Endothelial cell of umbilical vein (primary cell): ENCODE data around the gene NAGPA. TPM values are rescaled to one million over a fixed set of nuclear protein-coding genes. Genes with fewer than 3 reads are reported as not detected.

Experiments
- BruUV-seq: library from RNA; stranded (reverse); fragments of 400-500 nt; replicated peaks from 2 replicates; lab custom pipeline; 2021; lab: Mats Ljungman, UMichigan
- CTCF ChIA-PET: fragments of 300-600, 350-600 bp; sonication (Branson Sonifier 250); formaldehyde crosslinking; loops from one replicate; lab custom pipeline; 2021; ENCODE audit warnings: antibody characterized with exemption, inconsistent platforms; lab: Charles Lee
- POLR2A ChIA-PET: fragments of 300-600, 350-600 bp; sonication (Branson Sonifier 250); formaldehyde crosslinking; loops from one replicate; lab custom pipeline; 2021; ENCODE audit warnings: antibody characterized with exemption, inconsistent platforms; lab: Charles Lee
- DNase-seq: peaks from one replicate; pipeline ENCODE4 v3.0.0-alpha.2; 2011; ENCODE audit warnings: low read depth, low spot score
- FAIRE-seq: peaks from 2 replicates; lab custom pipeline; 2011; peaks lifted over from hg19 to GRCh38; lab: Jason Lieb, UNC
- H2AFZ ChIP-seq: 2 replicates; pipeline ENCODE4 v1.6.0; 2012; ENCODE audit warnings: low read depth, low read length, control low read depth, inconsistent platforms
- H3K27ac ChIP-seq: 2 replicates; pipeline ENCODE4 v1.5.1; 2011; ENCODE audit warnings: low read depth, mild to moderate bottlenecking, control low read depth, low read length, moderate library complexity; ENCODE audit not compliant: insufficient read depth
- H3K27me3 ChIP-seq, 2 experiments: 2 replicates each; pipeline versions ENCODE4 v1.6.0 to v1.6.1; 2011; ENCODE audit warnings: low read length in 2 of 2, mixed read lengths in 1 of 2; ENCODE audit not compliant: control insufficient read depth in 2 of 2, insufficient read depth in 2 of 2
- H3K36me3 ChIP-seq, 2 experiments: 2 replicates in 1 of 2; 3 replicates in 1 of 2; pipeline ENCODE4 v1.5.1; 2011; ENCODE audit warnings: low read length in 2 of 2, mild to moderate bottlenecking in 1 of 2, moderate library complexity in 1 of 2; ENCODE audit not compliant: control insufficient read depth in 2 of 2, insufficient read depth in 2 of 2; ENCODE audit errors: extremely low read depth in 1 of 2
- H3K4me1 ChIP-seq: 3 replicates; pipeline ENCODE4 v1.5.1; 2011; ENCODE audit warnings: mild to moderate bottlenecking, low read length; ENCODE audit not compliant: control insufficient read depth, insufficient read depth; ENCODE audit errors: extremely low read depth
- H3K4me2 ChIP-seq: 2 replicates; pipeline ENCODE4 v1.6.1; 2011; ENCODE audit warnings: low read length, control low read depth, mixed read lengths; ENCODE audit not compliant: insufficient read depth
- H3K4me3 ChIP-seq, 3 experiments: fragments of 200-600 bp in 1 of 3; sonication (generic), shearing (Covaris generic) in 1 of 3; replicated peaks in 1 of 3; 2 replicates each; pipeline ENCODE4 v1.5.1; 2011 to 2016; ENCODE audit warnings: control low read depth in 3 of 3, low read length in 3 of 3, mild to moderate bottlenecking in 2 of 3, inconsistent platforms in 1 of 3, low read depth in 1 of 3, moderate library complexity in 1 of 3; ENCODE audit not compliant: insufficient read depth in 1 of 3
- H3K79me2 ChIP-seq: 2 replicates; pipeline ENCODE4 v1.6.0; 2012; ENCODE audit warnings: low read length, inconsistent platforms; ENCODE audit not compliant: control insufficient read depth, insufficient read depth
- H3K9ac ChIP-seq: replicated peaks from 2 replicates; pipeline ENCODE3; 2011; ENCODE audit warnings: low read length, control low read depth; ENCODE audit not compliant: insufficient read depth; ENCODE audit errors: extremely low read depth
- H3K9me1 ChIP-seq: replicated peaks from 3 replicates; pipeline ENCODE4 v1.6.0; 2011; ENCODE audit warnings: mild to moderate bottlenecking, low read length; ENCODE audit not compliant: control insufficient read depth, insufficient read depth; ENCODE audit errors: extremely low read depth
- H3K9me3 ChIP-seq: replicated peaks from 2 replicates; pipeline ENCODE4 v1.5.1; 2012; ENCODE audit warnings: low read length, inconsistent platforms; ENCODE audit not compliant: control insufficient read depth, insufficient read depth
- H4K20me1 ChIP-seq: replicated peaks from 2 replicates; pipeline ENCODE3; 2011; ENCODE audit warnings: mild to moderate bottlenecking, low read length; ENCODE audit not compliant: control insufficient read depth, insufficient read depth; ENCODE audit errors: extremely low read depth
- CTCF ChIP-seq, 2 donors: IDR thresholded peaks; 1 replicate in 1 of 2; 2 replicates in 1 of 2; pipeline ENCODE4 v1.5.1; 2011; ENCODE audit warnings: low read length in 2 of 2, mild to moderate bottlenecking in 2 of 2, moderate library complexity in 2 of 2, control low read depth in 1 of 2, inconsistent platforms in 1 of 2, low read depth in 1 of 2; ENCODE audit not compliant: insufficient read depth in 1 of 2; ENCODE audit errors: extremely low read depth in 1 of 2
- EZH2 ChIP-seq: IDR thresholded peaks from 2 replicates; pipeline ENCODE4 v1.6.1; 2012; ENCODE audit warnings: borderline replicate concordance, low read depth, mild to moderate bottlenecking, moderate library complexity, low read length, inconsistent platforms; ENCODE audit not compliant: severe bottlenecking
- GATA2 ChIP-seq: IDR thresholded peaks from 2 replicates; pipeline ENCODE4 v1.7.0; 2011; ENCODE audit warnings: low read depth, mild to moderate bottlenecking, moderate library complexity, mixed read lengths, low read length; ENCODE audit not compliant: insufficient read length, insufficient read depth
- JUN ChIP-seq: IDR thresholded peaks from 2 replicates; pipeline ENCODE4 v1.6.1; 2011; ENCODE audit warnings: borderline replicate concordance, low read depth; ENCODE audit not compliant: insufficient read length, insufficient read depth
- MAX ChIP-seq: IDR thresholded peaks from 2 replicates; pipeline ENCODE4 v1.6.1; 2011; ENCODE audit not compliant: insufficient read depth, insufficient read length
- MYC ChIP-seq: IDR thresholded peaks from one replicate; pipeline ENCODE4 v1.6.1; 2011; ENCODE audit warnings: mild to moderate bottlenecking, low read depth, low read length
- POLR2A ChIP-seq: IDR thresholded peaks from 2 replicates; pipeline ENCODE4 v1.6.1; 2012; ENCODE audit warnings: low read depth, mild to moderate bottlenecking, control low read depth, low read length
- POLR2AphosphoS5 ChIP-seq: IDR thresholded peaks from 2 replicates; pipeline ENCODE4 v1.6.1; 2012; ENCODE audit warnings: low read depth, mild to moderate bottlenecking, control low read depth, low read length, moderate library complexity; ENCODE audit not compliant: insufficient read depth
- dilution Hi-C: fragments of 300-500 bp; cut with MboI; formaldehyde crosslinking; loops from one replicate; pipeline ENCODE4 v1.15.0; 2019; ENCODE audit warnings: low sequenced_read_pairs; ENCODE audit not compliant: extremely low pct_ligation_motif_present
- intact Hi-C: fragments of 100-400 bp; cut with micrococcal nuclease; formaldehyde crosslinking; loops from one replicate; pipeline ENCODE4 v1.10.0; 2022
- polyA plus RNA-seq, 4 experiments: library from polyadenylated mRNA; depleted of rRNA in 3 of 4; stranded (reverse) in 3 of 4; unstranded in 1 of 4; fragments of >200 nt; gene quantifications; 2 replicates each; pipeline versions ENCODE4 v1.2.1 to v1.2.3, GENCODE V29; 2011 to 2012; ENCODE audit warnings: missing spikeins in 1 of 4
- total RNA-seq: library from RNA; stranded (reverse); gene quantifications from 2 replicates; pipeline ENCODE4 v1.2.3, GENCODE V29; 2021

The NAGPA gene
- total and polyA plus RNA-seq, 2 donors (not counting 3 experiments of a cell fraction or from before 2014, with no cell fraction given), result 29.6 to 29.9 TPM

- Histone ChIP-seq H3K9ac (no peak overlapping the region), H4K20me1 (no peaks in the 10 kb centered on the region), H3K4me3 (no peak overlapping the region), H3K27me3 (no peaks in the 10 kb centered on the region), H3K36me3 (no peaks in the 10 kb centered on the region), H3K9me3 (no peaks in the 10 kb centered on the region), H3K79me2 (no peaks in the 10 kb centered on the region), H3K4me2 (no peak overlapping the region), H3K4me1 (no peaks in the 10 kb centered on the region), H2AFZ (no peak overlapping the region), H3K9me1 (no peaks in the 10 kb centered on the region), H3K27ac (no peak overlapping the region)
- no peak for FAIRE-seq
- POLR2A ChIA-PET, result interaction anchor here (0.7 kb wide), 1 partner anchor 32 kb away, joined by 3 read pairs; no protein-coding TSS in a partner anchor
- dilution Hi-C loops (no loop called here), intact Hi-C loops (no loop called here)
- CTCF ChIA-PET, result interaction anchor here (1.0 kb wide), 1 partner anchor 84 kb away, joined by 3 read pairs; no protein-coding TSS in a partner anchor
- DNase-seq, result no peak
- BruUV-seq, result no TSS peak
- TF ChIP-seq CTCF (IDR thresholded peaks at IDR 0.05; ENCODE audit: extremely low read depth in 1 of 2, insufficient read depth in 1 of 2, low read depth in 1 of 2, low read length in 2 of 2), result no peak
Measured at GRCh38 chr16:5000573-5001001, 33.1 kb downstream of the NAGPA start.

GRCh38 chr16:4994719-4995434, 38.9 kb downstream of the NAGPA start:
- no peaks in the 10 kb centered on the region for H4K20me1 ChIP-seq
- H3K9ac ChIP-seq, result no peak overlapping the region
- H3K4me3 ChIP-seq, result no peak overlapping the region
- H3K79me2 ChIP-seq, result no peaks in the 10 kb centered on the region
- H2AFZ ChIP-seq, result no peak overlapping the region
- BruUV-seq, result no TSS peak
- no peak overlapping the region for H3K4me2 ChIP-seq
- intact Hi-C loops, result no loop called here
- H3K27me3 ChIP-seq, result no peaks in the 10 kb centered on the region
- FAIRE-seq, result no peak
- POLR2A ChIA-PET, result no interaction called here
- H3K9me3 ChIP-seq, result no peaks in the 10 kb centered on the region
- dilution Hi-C loops, result no loop called here
- DNase-seq, result no peak
- no peaks in the 10 kb centered on the region for H3K36me3 ChIP-seq
- CTCF ChIA-PET, result no interaction called here
- no peak overlapping the region for H3K27ac ChIP-seq
- no peaks in the 10 kb centered on the region for H3K4me1 ChIP-seq
- TF ChIP-seq MAX (no peak), CTCF (IDR thresholded peaks at IDR 0.05; ENCODE audit: extremely low read depth in 1 of 2, insufficient read depth in 1 of 2, low read depth in 1 of 2, low read length in 2 of 2) (no peak), POLR2A (no peak), GATA2 (no peak), EZH2 (no peak), MYC (no peak), POLR2AphosphoS5 (no peak), JUN (no peak)
- H3K9me1 ChIP-seq, result no peaks in the 10 kb centered on the region
